HepG2 (cell line): ENCODE results near the gene MARF1. TPM values are rescaled to one million over a fixed set of nuclear protein-coding genes. Genes with fewer than 3 reads are reported as not detected.

Experiments used
- AGO1 ChIP-seq: fragments of 200-400 bp; formaldehyde crosslinking; IDR thresholded peaks from 2 replicates; pipeline ENCODE4 v1.6.1; 2017; ENCODE audit warnings: mild to moderate bottlenecking, low read depth, low read length, moderate library complexity; ENCODE audit not compliant: poor library complexity, severe bottlenecking
- KDM5A ChIP-seq: fragments of 200-600 bp; sonication (generic); IDR thresholded peaks from 2 replicates; pipeline ENCODE4 v1.7.0; 2018; ENCODE audit warnings: antibody characterized with exemption, mild to moderate bottlenecking, low read length, borderline replicate concordance
- MNT ChIP-seq: fragments of 450-650 bp; IDR thresholded peaks from 2 replicates; pipeline ENCODE4 v1.6.1; 2016
- MTA3 ChIP-seq: sonication (generic); formaldehyde crosslinking; IDR thresholded peaks from 2 replicates; pipeline ENCODE4 v1.4.0; 2020; ENCODE audit warnings: missing genetic modification reagents
- NFKB2 ChIP-seq: sonication (generic); formaldehyde crosslinking; IDR thresholded peaks from 2 replicates; pipeline ENCODE4 v1.4.0; 2020; ENCODE audit warnings: missing genetic modification reagents, borderline replicate concordance
- NR1H2 ChIP-seq: sonication (generic); formaldehyde crosslinking; IDR thresholded peaks from 2 replicates; pipeline ENCODE4 v1.8.1; 2022; ENCODE audit warnings: low read depth, missing genetic modification reagents, borderline replicate concordance
- NRL ChIP-seq: sonication (generic); formaldehyde crosslinking; IDR thresholded peaks from 2 replicates; pipeline ENCODE4 v1.5.0; 2020; ENCODE audit warnings: missing genetic modification reagents, mild to moderate bottlenecking, moderate library complexity, borderline replicate concordance
- SP4 ChIP-seq: sonication (generic); formaldehyde crosslinking; IDR thresholded peaks from 2 replicates; pipeline ENCODE4 v1.8.1; 2023; ENCODE audit warnings: mild to moderate bottlenecking, missing genetic modification reagents
- SPEN ChIP-seq: sonication (generic); formaldehyde crosslinking; IDR thresholded peaks from 2 replicates; pipeline ENCODE4 v1.5.1; 2020; ENCODE audit warnings: low read depth, mild to moderate bottlenecking, missing genetic modification reagents
- STAT5B ChIP-seq: sonication (generic); formaldehyde crosslinking; IDR thresholded peaks from 2 replicates; pipeline ENCODE4 v1.4.0; 2020; ENCODE audit warnings: missing genetic modification reagents
- ZBTB37 ChIP-seq: sonication (generic); formaldehyde crosslinking; IDR thresholded peaks from 2 replicates; pipeline ENCODE4 v1.4.0; 2020; ENCODE audit warnings: mild to moderate bottlenecking, missing genetic modification reagents
- ZNF253 ChIP-seq: sonication (generic); formaldehyde crosslinking; IDR thresholded peaks from 2 replicates; pipeline ENCODE4 v1.8.0; 2022; ENCODE audit warnings: mild to moderate bottlenecking, missing genetic modification reagents, borderline replicate concordance
- ZNF296 ChIP-seq: sonication (generic); formaldehyde crosslinking; conservative IDR thresholded peaks from 2 replicates; pipeline ENCODE4 v1.5.0; 2020; ENCODE audit warnings: mild to moderate bottlenecking, missing genetic modification reagents
- ZNF510 ChIP-seq: sonication (generic); formaldehyde crosslinking; IDR thresholded peaks from 2 replicates; pipeline ENCODE4 v1.4.0; 2020; ENCODE audit warnings: low read depth, mild to moderate bottlenecking, missing genetic modification reagents
- ZNF713 ChIP-seq: sonication (generic); formaldehyde crosslinking; IDR thresholded peaks from 2 replicates; pipeline ENCODE4 v1.4.0; 2020; ENCODE audit warnings: mild to moderate bottlenecking, missing genetic modification reagents
- polyA plus RNA-seq, 8 experiments: library from polyadenylated mRNA; depleted of rRNA in 3 of 8; stranded (reverse) in 7 of 8; unstranded in 1 of 8; fragments of >200 nt; fragmentation: Illumina TruSeq in 4 of 8; extraction: Trizol in 4 of 8; gene quantifications; 2 replicates each; pipeline versions ENCODE4 v1.2.1 to v1.2.3, GENCODE V29; 2011 to 2016; ENCODE audit warnings: low read depth in 4 of 8, missing spikeins in 1 of 8, mixed read lengths in 1 of 8; ENCODE audit not compliant: insufficient read depth in 1 of 8
- total RNA-seq, 5 experiments: library from RNA; depleted of rRNA; stranded (reverse); fragments of >200 nt; fragmentation: Illumina TruSeq; extraction: Trizol; gene quantifications; 2 replicates each; pipeline ENCODE4 v1.2.3, GENCODE V29; 2016; ENCODE audit warnings: low read depth in 1 of 5
- TF ChIP-seq, protein P1 (sequence below): sonication (generic); formaldehyde crosslinking; IDR thresholded peaks from 2 replicates; pipeline ENCODE4 v1.5.0; 2020; ENCODE audit warnings: missing genetic modification reagents, mild to moderate bottlenecking, borderline replicate concordance
- TF ChIP-seq, protein P2 (sequence below), 2 experiments: IDR thresholded peaks; 2 replicates each; pipeline ENCODE4 v1.6.1; 2011 to 2012; ENCODE audit warnings: low read length in 2 of 2, borderline replicate concordance in 1 of 2, low read depth in 1 of 2, mild to moderate bottlenecking in 1 of 2, moderate library complexity in 1 of 2
- TF ChIP-seq, protein P3 (sequence below): sonication (generic); formaldehyde crosslinking; IDR thresholded peaks from 2 replicates; pipeline ENCODE4 v1.8.1; 2023; ENCODE audit warnings: missing genetic modification reagents, inconsistent platforms, borderline replicate concordance

The MARF1 gene
- total and polyA plus RNA-seq, 2 of the 13 experiments (the other 11 are each of a cell fraction or from before 2014, with no cell fraction given): 8.7 to 20.7 TPM

DNA sequence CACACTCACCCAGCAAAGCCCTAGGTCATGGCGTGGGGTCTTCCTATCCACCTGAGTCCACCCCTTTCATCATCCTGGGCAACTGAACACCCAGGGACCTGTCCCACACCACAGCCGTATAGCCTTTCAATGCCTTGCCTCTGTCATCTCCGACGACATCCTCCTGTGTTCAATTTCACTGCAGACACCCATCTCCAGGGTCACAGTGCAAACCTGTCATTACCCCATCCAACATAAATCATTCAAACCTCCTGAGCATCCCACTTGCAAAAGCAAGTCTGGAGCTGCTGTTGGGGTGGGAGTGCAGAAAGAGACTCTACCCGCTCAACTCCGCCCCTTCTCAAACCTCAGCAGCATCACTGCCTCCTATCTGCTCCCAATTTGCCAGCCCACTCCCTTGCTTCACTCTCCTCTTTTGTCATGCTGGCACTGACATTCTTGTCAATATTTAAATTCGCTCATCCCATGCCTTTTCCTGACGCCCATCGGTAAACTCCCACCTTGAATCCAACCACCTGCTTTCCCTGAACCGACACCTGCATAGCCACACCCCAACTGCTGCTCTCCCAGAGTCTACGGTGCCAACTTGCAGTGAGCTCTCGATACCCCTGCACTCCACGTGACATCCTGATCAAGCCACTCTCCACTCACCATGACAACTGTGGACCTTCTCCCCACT lies 37.0 kb downstream of the MARF1 start (continued):
- TF ChIP-seq, protein P1, sequence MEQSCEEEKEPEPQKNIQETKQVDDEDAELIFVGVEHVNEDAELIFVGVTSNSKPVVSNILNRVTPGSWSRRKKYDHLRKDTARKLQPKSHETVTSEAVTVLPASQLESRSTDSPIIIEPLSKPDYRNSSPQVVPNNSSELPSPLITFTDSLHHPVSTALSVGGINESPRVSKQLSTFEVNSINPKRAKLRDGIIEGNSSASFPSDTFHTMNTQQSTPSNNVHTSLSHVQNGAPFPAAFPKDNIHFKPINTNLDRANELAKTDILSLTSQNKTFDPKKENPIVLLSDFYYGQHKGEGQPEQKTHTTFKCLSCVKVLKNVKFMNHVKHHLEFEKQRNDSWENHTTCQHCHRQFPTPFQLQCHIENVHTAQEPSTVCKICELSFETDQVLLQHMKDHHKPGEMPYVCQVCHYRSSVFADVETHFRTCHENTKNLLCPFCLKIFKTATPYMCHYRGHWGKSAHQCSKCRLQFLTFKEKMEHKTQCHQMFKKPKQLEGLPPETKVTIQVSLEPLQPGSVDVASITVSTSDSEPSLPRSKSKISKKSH (CRISPR knock-in tag): 0 out of 2 replicates have a peak, but pooled peaks have one; percentile 39
- 0 out of 2 replicates have a peak, but pooled peaks have one; percentile 11 for TF ChIP-seq NFKB2 (CRISPR knock-in tag)
- TF ChIP-seq ZNF253 (CRISPR knock-in tag): no peak
- TF ChIP-seq, protein P2, sequence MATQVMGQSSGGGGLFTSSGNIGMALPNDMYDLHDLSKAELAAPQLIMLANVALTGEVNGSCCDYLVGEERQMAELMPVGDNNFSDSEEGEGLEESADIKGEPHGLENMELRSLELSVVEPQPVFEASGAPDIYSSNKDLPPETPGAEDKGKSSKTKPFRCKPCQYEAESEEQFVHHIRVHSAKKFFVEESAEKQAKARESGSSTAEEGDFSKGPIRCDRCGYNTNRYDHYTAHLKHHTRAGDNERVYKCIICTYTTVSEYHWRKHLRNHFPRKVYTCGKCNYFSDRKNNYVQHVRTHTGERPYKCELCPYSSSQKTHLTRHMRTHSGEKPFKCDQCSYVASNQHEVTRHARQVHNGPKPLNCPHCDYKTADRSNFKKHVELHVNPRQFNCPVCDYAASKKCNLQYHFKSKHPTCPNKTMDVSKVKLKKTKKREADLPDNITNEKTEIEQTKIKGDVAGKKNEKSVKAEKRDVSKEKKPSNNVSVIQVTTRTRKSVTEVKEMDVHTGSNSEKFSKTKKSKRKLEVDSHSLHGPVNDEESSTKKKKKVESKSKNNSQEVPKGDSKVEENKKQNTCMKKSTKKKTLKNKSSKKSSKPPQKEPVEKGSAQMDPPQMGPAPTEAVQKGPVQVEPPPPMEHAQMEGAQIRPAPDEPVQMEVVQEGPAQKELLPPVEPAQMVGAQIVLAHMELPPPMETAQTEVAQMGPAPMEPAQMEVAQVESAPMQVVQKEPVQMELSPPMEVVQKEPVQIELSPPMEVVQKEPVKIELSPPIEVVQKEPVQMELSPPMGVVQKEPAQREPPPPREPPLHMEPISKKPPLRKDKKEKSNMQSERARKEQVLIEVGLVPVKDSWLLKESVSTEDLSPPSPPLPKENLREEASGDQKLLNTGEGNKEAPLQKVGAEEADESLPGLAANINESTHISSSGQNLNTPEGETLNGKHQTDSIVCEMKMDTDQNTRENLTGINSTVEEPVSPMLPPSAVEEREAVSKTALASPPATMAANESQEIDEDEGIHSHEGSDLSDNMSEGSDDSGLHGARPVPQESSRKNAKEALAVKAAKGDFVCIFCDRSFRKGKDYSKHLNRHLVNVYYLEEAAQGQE (IDR thresholded peaks at IDR 0.05; ENCODE audit: borderline replicate concordance in 1 of 2, low read depth in 1 of 2, low read length in 2 of 2): no peak
- no peak for TF ChIP-seq KDM5A
- TF ChIP-seq SP4: no peak
- TF ChIP-seq ZNF510 (CRISPR knock-in tag): no peak
- TF ChIP-seq, protein P3, sequence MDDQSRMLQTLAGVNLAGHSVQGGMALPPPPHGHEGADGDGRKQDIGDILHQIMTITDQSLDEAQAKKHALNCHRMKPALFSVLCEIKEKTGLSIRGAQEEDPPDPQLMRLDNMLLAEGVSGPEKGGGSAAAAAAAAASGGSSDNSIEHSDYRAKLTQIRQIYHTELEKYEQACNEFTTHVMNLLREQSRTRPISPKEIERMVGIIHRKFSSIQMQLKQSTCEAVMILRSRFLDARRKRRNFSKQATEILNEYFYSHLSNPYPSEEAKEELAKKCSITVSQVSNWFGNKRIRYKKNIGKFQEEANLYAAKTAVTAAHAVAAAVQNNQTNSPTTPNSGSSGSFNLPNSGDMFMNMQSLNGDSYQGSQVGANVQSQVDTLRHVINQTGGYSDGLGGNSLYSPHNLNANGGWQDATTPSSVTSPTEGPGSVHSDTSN (CRISPR knock-in tag): no peak
- 0 out of 2 replicates have a peak, but pooled peaks have one; percentile 47 for TF ChIP-seq ZNF713 (CRISPR knock-in tag)
- no peak for TF ChIP-seq SPEN
- TF ChIP-seq MTA3 (CRISPR knock-in tag): no peak
- TF ChIP-seq NRL (CRISPR knock-in tag): 0 out of 2 replicates have a peak, but pooled peaks have one; percentile 16
- TF ChIP-seq ZNF296 (CRISPR knock-in tag): no peak
- peak; percentile 66; the same call in 1 of the 2 replicates for TF ChIP-seq MNT
- TF ChIP-seq AGO1: no peak
- TF ChIP-seq NR1H2: no peak
- no peak for TF ChIP-seq ZBTB37
- TF ChIP-seq STAT5B (CRISPR knock-in tag): no peak
